ENCODE measurements around the gene HERC4.

GRCh38 chr10:67978749-67979148, 96.3 kb downstream of the HERC4 start:
- TF ChIP-seq, protein P1, sequence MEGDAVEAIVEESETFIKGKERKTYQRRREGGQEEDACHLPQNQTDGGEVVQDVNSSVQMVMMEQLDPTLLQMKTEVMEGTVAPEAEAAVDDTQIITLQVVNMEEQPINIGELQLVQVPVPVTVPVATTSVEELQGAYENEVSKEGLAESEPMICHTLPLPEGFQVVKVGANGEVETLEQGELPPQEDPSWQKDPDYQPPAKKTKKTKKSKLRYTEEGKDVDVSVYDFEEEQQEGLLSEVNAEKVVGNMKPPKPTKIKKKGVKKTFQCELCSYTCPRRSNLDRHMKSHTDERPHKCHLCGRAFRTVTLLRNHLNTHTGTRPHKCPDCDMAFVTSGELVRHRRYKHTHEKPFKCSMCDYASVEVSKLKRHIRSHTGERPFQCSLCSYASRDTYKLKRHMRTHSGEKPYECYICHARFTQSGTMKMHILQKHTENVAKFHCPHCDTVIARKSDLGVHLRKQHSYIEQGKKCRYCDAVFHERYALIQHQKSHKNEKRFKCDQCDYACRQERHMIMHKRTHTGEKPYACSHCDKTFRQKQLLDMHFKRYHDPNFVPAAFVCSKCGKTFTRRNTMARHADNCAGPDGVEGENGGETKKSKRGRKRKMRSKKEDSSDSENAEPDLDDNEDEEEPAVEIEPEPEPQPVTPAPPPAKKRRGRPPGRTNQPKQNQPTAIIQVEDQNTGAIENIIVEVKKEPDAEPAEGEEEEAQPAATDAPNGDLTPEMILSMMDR (IDR thresholded peaks at IDR 0.05): no peak
- TF ChIP-seq POLR2AphosphoS5 (IDR thresholded peaks at IDR 0.05) (no peak), POLR2A (IDR thresholded peaks at IDR 0.05) (no peak)

Data from breast epithelium (tissue), 3 donors.